ENCODE data around the gene LRRC74B. TPM values are rescaled to one million over a fixed set of nuclear protein-coding genes. Genes with fewer than 3 reads are reported as not detected.
A peak's percentile ranks its signal among the peaks of the same experiment; 100 is the strongest.

The LRRC74B gene, protein sequence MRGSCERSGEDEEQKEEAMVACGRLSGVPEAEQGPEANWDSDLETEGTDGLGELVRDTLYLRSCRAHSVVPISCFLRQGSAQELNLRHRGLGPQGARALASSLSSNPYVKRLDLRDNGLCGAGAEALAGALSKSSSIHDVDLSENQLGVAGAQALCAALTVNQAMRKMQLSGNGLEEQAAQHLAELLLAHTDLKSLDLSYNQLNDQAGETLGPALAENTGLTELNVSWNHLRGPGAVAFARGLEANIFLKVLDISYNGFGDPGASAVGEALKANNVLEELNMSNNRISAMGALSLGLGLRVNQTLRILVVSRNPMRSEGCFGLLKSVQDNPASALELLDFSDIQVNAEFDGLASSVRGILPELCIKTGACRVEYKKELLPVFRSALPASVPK
- total RNA-seq (2021) = 0.25 TPM in 1 of 2 replicates, not detected in the other
- percentile 12 among the genes with signal in this experiment for Bru-seq, nascent RNA
- percentile 8 among the genes with signal in this experiment for BruChase-seq, experiment 1, labeled RNA remaining after a 2-hour chase
- BruChase-seq, experiment 2, labeled RNA remaining after a 6-hour chase = percentile 11 among the genes with signal in this experiment
- long read RNA-seq = 0 reads

DNA sequence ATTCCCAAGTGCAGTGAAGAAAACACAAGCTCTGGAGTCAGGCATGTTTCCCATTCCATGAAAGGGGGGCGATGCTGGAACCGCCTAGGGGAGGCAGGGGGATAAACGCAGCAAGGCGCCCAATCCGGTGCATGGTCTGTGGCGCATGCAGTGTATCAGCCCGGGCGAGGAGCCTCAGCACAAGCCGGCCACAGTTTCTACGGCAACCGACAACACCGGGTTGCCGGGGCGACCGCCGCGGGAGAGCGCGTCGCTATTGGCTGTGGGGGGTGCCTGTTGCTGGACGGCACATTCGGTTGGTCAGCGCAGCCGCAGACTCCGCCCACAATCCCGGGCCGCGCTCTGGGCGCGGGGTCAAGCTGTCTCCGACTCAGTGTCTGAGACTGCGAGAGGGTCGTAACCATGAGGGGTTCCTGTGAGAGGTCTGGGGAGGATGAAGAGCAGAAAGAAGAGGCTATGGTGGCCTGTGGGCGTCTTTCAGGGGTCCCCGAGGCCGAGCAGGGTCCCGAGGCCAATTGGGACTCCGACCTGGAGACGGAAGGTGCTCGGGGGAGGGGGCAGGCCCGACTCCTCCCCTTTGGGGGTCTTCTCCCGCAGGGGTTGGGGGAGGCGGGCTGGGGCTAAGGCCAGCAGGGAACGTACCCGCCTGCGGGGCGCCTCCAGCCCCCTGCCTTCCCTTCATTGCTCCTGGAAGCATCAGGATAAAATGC, at the start of gene LRRC74B:
TSS of gene LRRC74B (plus strand) at position 362 of the 710 bp plus-strand sequence. CDS start at position 403, 41 bp downstream.
- no peaks in the 10 kb centered on the region for H3K36me3 ChIP-seq (ENCODE audit: low read depth)
- TF ChIP-seq EZH2 (IDR thresholded peaks at IDR 0.05; ENCODE audit: low read depth) = no peak
- TF ChIP-seq, protein P1, sequence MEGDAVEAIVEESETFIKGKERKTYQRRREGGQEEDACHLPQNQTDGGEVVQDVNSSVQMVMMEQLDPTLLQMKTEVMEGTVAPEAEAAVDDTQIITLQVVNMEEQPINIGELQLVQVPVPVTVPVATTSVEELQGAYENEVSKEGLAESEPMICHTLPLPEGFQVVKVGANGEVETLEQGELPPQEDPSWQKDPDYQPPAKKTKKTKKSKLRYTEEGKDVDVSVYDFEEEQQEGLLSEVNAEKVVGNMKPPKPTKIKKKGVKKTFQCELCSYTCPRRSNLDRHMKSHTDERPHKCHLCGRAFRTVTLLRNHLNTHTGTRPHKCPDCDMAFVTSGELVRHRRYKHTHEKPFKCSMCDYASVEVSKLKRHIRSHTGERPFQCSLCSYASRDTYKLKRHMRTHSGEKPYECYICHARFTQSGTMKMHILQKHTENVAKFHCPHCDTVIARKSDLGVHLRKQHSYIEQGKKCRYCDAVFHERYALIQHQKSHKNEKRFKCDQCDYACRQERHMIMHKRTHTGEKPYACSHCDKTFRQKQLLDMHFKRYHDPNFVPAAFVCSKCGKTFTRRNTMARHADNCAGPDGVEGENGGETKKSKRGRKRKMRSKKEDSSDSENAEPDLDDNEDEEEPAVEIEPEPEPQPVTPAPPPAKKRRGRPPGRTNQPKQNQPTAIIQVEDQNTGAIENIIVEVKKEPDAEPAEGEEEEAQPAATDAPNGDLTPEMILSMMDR (conservative IDR thresholded peaks at IDR 0.05) = no peak
- 0 out of 2 replicates have a peak, but pooled peaks cover 3% of the 10 kb centered on the region for H3F3A ChIP-seq (ENCODE audit: insufficient read depth, low read depth)
- H3K79me2 ChIP-seq (ENCODE audit: low read depth) = no peaks in the 10 kb centered on the region
- no peaks in the 10 kb centered on the region for H4K20me1 ChIP-seq (ENCODE audit: insufficient read depth)
- H3K4me2 ChIP-seq = peak within 1 kb of the TSS; percentile 71
- no peaks in the 10 kb centered on the region for H3K27me3 ChIP-seq (ENCODE audit: insufficient read depth, low read depth)
- no peaks in the 10 kb centered on the region for H3K9me3 ChIP-seq (ENCODE audit: insufficient read depth, low read depth)
- H2AFZ ChIP-seq = 0 out of 2 replicates have a peak within 1 kb of the TSS, but pooled peaks have one; percentile 27
- peak within 1 kb of the TSS; percentile 44; the same call in 1 of the 2 replicates for H3K4me3 ChIP-seq
- no TSS peak for BruUV-seq (replicated peaks)
- no peaks in the 10 kb centered on the region for H3K9me2 ChIP-seq (ENCODE audit: insufficient read depth)
- no peak within 1 kb of the TSS for H3K27ac ChIP-seq
- peaks cover 27% of the 10 kb centered on the region for H3K4me1 ChIP-seq (replicated peaks; ENCODE audit: insufficient read depth)
- CTCF ChIA-PET = no interaction called here
- intact Hi-C loops (cut with micrococcal nuclease; ENCODE audit: unreplicated experiment) = no loop called here
- POLR2A ChIA-PET (ENCODE audit: unreplicated experiment) = no interaction called here
- peak; percentile 68 to 86 for DNase-seq

DNA sequence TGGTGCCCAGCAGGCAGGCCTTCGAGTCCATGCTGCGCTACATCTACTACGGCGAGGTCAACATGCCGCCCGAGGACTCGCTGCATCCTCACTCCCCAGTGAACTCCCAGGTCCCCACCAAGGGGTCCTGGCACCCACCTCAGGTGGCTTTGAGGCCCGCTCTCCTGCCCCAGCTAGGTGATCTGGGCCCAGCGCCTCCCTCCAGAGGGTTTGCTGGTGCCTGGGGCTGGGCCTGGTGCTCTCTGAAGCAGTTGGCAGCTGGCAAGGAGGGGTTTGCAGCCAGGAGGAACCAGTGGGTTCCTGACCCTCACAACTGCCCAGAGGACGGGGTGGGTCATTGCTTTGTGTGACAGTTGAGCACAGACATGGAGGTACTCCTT, 49.7 kb upstream of the LRRC74B start:
- Histone ChIP-seq H4K20me1 (ENCODE audit: insufficient read depth) (no peaks in the 10 kb centered on the region), H3K4me3 (no peak overlapping the region), H3K9me3 (ENCODE audit: insufficient read depth, low read depth) (no peaks in the 10 kb centered on the region), H3K79me2 (ENCODE audit: low read depth) (peaks cover 11% of the 10 kb centered on the region), H2AFZ (no peak overlapping the region), H3K36me3 (ENCODE audit: low read depth) (no peaks in the 10 kb centered on the region), H3K9me2 (ENCODE audit: insufficient read depth) (no peaks in the 10 kb centered on the region), H3K4me2 (no peak overlapping the region), H3K27me3 (ENCODE audit: insufficient read depth, low read depth) (no peaks in the 10 kb centered on the region), H3K4me1 (replicated peaks; ENCODE audit: insufficient read depth) (no peaks in the 10 kb centered on the region), H3K27ac (no peak overlapping the region), H3F3A (ENCODE audit: insufficient read depth, low read depth) (no peaks in the 10 kb centered on the region)
- intact Hi-C loops (cut with micrococcal nuclease; ENCODE audit: unreplicated experiment) = no loop called here
- BruUV-seq (replicated peaks) = no TSS peak
- no peak for DNase-seq
- TF ChIP-seq, protein P1 (conservative IDR thresholded peaks at IDR 0.05) = no peak
- TF ChIP-seq EZH2 (IDR thresholded peaks at IDR 0.05; ENCODE audit: low read depth) = no peak
- CTCF ChIA-PET = interaction anchor here (0.6 kb wide), 1 partner anchor 164 kb away, joined by 4 read pairs; no protein-coding TSS in a partner anchor
- POLR2A ChIA-PET (ENCODE audit: unreplicated experiment) = interaction anchor here (0.6 kb wide), 1 partner anchor 115 kb away, joined by 10 read pairs; no protein-coding TSS in a partner anchor

Data from PC-9 (cell line).